Cerebellar cortex (tissue), 1 donor: Measurements from ENCODE around the gene CELA2A.
"Not testable (repeated sequence)": the region's sequence is repeated elsewhere in the genome, so short reads cannot be mapped to it uniquely, and the experiment has no call there.

ENCODE experiments used
- DNase-seq: peaks from one replicate; pipeline ENCODE4 v3.0.0-alpha.2; 2015; ENCODE audit warnings: low spot score

CELA2A gene

DNA sequence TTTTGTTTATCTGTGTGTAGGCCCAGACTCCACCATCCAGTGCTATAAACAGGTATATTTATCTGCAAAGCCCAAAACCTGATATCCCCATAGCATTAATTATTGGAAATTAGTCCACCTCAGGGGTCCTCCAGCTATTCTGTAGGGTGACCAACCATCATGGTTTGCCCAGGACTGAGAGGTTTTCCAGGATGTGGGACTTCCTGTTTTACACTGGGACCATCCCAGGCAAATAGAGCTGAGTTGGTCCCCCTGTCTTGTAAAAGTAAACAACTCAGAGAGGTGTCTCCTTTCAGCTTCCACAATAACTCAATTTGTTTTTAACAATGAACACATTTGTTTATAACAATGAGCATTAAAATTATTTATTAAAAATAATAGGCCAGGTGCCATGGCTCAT lies 11.6 kb downstream of the CELA2A start:
- no peak for DNase-seq

DNA sequence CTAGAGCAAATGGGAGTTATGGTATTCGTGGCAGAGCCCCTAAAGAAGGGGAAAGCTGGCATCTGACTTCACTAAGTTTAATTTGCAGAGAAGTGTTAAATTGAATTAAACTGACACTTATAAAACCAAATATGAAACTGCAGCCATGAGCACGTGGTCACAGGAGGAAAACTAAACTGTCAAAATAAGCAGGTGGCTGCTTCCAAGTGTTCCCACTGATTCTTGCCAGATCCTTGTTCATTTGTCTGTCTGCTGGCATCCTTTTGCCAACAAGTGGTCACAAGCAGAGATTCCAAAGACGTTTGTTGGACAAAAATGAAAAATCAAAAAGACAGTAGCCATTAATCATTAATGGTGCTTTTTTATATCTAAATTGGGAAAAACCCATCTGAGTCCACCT lies 12.8 kb downstream of the CELA2A start:
- peak; percentile 44 for DNase-seq

DNA sequence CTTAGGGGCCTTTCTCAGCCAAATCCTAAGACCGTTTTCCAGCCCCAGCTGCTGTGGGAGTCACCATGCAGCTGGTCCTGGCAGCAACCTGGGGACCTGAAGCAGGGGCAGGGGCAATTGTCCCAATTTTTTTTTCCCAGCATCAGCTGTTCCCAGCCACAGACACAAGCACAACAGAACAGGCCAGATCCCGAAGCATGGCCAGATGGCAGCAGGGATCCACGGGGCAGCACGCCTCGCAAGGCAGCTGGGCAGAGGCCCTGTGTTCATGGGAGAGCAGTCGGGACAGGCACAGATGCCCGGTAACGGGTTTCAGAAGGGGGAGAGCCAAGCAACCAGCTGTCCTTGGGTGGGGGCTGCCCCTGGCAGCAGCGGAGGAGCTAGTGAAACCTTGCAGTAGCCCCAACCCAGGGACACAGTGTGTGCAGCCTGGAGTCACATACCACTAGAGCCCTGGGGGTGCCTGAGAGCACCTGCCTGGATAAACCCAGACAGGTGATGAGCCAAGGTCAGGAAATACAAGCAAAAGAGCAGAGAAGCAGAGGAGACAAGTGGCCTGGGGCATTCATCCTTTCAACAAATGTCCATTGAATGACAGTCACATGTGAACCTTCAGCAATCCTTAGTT lies 13.4 kb downstream of the CELA2A start:
- DNase-seq, result peak; percentile 58

DNA sequence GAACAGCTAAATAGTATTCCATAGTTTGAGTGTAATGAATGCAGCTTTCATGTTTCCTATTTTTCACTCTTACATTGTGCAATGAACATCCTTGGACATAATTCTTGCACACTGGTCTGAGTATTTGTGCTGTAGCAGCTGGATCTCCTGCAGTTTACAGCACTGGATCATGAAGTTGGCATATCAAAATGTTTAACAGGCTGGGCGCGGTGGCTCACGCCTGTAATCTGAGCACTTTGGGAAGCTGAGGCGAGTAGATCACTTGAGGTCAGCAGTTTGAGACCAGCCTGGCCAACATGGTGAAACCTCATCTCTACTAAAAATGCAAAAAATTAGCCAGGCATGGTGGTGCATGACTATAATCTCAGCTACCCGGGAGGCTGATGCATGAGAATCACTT lies 14.5 kb downstream of the CELA2A start:
- not testable (repeated sequence) for DNase-seq

DNA sequence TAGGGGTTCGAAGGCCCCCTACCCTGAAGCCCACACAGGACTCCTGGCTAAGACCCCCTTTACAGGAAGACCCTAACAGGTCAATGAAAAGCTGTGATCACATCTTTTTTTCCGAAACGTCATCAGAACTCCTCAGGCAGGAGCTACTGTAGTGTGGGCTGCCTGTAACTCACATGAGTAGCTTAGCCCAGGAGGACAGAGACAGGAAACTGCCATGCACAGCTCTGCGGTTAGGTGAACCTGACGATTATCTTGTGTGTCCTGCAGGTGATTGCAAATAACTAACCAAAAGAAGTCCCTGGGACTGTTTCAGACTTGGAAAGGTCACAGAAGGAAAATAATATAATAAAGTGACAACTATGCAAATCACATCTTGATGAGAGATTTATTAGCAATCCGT lies 15.2 kb downstream of the CELA2A start:
- not testable (repeated sequence) for DNase-seq

DNA sequence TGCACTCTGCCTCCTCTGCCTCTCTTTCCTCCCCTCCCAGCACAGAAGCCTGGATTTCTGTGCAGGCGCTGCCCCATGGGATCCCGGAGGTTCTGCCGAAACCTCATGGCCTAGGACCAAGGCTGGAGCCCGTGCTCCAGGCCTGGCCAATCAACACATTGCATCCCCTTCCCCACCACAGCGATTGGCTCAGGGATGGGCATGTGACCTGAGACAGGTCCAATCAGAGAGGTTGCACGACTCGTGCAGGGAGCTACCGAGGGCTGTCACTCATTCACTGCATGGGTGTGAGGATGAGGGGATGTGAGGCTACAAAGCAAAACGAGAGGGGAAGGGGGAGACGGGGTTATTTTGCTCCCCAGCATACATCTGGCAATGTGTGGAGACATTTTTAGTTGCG lies 16.1 kb downstream of the CELA2A start:
- no peak for DNase-seq

DNA sequence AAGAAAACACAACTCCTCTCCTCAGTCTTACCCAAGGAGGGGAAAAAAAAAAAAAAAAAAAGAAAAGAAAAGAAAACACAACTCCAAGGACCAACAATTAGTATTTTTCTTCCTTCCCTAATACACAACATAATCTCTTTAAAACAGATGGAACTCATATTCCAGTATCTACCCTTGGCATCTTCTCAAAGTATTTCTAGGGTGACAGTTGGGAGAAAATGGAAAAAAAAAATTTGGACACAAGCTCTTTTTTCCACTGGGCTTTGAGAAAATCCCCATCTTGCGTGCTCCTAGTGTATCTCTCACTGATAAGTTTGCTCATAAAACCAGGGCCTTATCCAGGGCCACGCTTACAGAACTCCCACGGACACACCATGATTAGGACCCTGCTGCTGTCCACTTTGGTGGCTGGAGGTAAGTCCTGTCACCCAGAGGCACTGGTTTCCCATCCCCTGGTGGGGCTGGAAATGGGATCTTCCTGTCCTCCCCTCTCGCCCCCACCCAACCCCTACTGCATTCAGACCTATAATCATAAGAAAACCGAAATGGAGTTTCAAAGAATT lies 19.3 kb downstream of the CELA2A start, which contains the start of gene CELA2B:
TSS of gene CELA2B (plus strand) at position 353 of the 563 bp plus-strand sequence. CDS start at position 375, 22 bp downstream.
- DNase-seq, result peak; percentile 63

DNA sequence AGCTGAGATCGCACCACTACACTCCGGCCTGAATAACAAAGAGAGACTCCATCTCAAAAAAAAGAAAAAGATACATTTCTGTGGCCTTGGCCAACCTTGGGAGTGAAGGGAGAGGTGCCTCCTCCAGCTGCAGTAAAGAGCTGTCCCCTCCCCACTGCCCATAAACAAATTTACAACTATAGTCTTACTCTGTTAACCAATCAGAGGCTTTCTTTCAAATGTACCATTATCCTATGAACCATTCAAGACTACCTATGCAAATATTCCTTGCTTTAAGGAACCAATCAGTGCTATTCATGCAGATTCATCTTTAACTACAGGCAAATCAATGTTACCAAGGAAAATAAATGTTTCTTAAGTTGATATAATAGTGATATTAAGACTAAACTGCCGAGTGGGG lies 20.4 kb downstream of the CELA2A start:
- no peak for DNase-seq

DNA sequence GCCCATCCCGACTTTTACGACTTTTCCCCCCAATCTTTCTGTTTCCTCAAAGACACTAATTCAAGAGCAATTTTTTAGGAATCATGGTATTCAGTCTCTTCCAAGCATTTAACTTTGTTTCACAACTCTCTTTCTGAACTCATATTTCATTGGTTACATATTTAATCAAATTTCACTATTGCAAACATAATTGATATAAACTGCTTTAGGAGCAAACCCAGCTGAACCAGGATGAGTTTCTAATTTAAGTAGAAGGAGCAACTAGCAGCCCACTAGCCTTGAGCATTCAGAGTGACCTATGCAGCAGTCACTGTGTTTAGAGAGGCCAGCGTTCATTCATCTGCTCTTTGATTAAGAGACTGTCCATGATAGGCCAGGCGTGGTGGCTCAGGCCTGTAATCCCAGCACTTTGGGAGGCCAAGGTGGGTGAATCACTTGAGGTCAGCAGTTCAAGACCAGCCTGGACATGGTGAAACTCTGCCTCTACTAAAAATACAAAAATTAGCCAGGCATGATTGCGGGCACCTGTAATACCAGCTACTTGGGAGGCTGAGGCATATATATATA lies 21.2 kb downstream of the CELA2A start:
- no peak for DNase-seq

DNA sequence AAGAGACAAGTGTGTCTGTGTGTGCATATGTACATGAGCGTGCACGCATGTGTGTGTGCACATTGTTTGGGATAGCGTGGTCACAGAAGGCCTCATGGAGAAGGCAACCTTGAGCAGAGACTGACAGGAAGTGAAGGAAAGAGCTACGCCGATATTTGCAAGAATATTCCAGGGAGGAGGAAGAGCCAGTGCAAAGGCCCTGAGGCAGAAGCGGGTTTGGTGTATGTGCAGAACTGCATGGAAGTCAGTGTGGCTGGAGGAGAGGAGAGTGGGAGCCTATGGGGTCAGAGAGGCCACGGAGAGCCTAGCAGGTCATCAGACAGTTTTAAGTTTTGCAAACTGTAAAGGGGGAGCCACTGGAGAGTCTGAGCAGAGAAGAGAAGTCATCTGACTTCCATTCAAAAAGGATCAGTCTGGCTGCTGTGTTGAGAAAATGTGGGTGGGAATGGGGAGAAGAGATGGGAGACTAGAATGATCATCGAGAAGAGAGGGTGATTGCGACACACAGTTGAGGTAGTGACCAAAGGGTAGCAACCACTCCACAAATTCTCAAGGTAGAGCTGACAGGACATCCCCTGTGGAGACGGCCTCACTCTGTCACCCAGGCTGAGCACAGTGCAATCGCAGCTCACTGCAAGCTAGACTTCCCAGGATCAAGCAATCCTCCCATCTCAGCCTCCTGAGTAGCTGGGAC lies 23.3 kb downstream of the CELA2A start:
- DNase-seq, result no peak

DNA sequence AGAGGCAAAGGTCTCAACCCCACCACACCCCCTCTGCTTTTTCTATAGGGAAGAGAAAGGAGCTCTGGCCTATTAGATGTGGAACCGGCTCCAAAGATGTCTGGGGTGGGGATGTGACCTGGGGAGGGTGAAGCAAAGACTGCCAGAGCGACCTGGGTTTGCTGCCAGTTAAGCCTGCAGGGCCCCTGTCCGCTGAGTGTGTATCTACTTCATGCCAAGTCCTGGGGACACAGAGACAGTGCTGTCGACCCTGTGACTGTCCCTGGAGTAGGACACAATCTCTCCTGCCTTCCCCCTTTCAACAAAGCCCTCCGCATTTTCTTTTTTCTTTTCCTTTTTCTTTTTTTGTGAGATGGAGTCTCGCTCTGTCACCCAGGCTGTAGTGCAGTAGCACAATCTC lies 25.9 kb downstream of the CELA2A start:
- not testable (repeated sequence) for DNase-seq

DNA sequence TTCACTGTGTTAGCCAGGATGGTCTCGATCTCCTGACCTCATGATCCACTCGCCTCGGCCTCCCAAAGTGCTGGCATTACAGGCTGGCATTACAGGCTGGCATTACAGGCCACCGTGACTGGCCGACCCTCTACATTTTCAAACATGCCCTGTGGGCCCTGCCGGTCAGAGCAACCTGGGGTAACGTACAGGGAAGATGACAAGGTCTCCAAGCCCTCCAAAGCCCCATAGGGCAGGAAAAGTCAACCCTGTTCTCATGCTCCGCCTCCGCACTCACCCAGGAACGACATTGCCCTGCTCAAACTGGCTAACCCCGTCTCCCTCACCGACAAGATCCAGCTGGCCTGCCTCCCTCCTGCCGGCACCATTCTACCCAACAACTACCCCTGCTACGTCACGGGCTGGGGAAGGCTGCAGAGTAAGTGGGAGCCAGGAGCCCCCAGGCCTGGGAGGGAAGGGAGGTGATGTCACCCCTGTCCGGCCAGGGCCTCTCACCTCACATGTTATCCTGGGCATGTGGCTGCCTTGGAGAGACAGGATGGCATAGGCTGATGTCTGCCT lies 26.5 kb downstream of the CELA2A start:
- not testable (repeated sequence) for DNase-seq

DNA sequence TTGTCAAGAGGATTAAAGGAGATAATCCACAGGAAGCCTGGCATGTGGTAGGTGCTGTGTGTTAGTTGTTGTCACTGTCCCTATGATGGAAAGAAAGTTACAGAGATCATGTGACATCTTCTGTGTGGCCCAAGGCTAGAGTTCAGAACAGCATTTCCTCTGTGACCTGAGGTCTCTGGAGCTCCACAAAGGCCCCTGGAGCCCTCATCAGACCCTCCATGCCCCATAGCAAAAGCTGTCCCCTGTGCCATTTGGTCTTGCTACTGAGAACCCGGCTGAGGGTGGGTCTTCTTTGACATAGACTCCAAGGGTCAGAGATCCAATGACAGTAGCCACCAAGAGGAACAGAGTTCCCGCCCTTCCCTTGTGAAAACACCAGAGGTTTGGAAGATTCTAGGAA lies 27.4 kb downstream of the CELA2A start:
- no peak for DNase-seq

DNA sequence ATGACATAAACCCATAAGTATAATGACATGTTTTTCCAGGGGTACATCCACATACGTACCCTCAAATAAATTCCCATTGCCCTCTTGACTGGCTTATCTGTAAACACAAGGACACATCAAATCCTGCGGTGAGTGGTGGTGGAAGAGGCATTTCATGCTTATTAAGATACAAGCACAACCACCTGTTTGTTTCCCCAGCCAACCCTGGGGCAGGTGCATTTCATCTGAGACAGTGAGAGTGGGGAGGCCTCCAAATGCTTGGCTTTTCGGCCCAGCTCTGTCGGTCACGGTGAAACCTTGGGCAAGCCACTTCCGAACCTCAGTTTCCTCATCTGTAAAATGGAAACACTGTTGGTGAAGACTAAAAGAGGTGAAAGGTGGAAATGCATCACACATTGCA lies 27.9 kb downstream of the CELA2A start:
- DNase-seq, result not testable (repeated sequence)

DNA sequence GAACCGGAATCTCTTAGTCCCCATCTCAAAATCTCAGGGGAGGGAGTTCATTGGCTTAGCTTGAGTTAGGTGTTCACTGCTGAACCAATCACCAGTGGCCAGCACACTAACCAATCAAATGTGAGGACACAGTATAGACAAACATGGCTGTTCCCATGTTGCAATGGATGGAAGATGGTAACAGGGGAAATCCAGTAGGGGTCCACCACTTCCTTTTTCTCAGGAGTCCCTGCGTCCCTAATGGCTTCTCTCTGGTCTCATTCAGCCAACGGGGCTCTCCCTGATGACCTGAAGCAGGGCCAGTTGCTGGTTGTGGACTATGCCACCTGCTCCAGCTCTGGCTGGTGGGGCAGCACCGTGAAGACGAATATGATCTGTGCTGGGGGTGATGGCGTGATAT lies 29.1 kb downstream of the CELA2A start:
- DNase-seq, result no peak

DNA sequence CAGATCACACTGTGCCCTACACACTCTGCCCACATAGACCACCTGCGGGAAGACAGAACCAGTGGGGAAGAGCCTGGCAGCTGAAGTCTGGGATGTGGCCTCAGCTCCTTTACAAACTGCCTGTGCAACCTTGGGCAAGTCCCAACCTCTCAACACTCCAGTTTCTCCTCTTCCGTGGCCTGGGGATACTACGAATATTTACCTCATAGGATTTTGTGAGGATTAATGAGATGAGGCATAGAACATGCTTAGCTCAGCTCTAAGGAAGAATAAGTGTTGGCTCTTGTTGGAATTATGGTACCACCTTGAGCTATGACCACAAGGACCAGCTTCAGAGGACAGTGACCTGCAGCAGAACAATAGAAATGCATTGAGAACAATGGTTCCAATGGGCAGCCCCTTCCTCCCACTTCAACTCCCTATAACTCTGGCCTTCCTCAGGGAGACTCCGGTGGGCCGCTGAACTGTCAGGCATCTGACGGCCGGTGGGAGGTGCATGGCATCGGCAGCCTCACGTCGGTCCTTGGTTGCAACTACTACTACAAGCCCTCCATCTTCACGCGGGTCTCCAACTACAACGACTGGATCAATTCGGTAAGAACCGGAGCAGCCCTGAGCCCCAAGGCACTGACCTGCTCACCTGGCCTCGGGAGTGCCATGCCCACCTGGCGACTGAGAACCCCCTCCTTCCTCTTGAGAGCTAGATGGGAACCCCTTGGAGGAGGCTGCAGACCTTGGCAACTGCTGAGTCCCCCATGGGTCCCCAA lies 30.5 kb downstream of the CELA2A start:
- not testable (repeated sequence) for DNase-seq

DNA sequence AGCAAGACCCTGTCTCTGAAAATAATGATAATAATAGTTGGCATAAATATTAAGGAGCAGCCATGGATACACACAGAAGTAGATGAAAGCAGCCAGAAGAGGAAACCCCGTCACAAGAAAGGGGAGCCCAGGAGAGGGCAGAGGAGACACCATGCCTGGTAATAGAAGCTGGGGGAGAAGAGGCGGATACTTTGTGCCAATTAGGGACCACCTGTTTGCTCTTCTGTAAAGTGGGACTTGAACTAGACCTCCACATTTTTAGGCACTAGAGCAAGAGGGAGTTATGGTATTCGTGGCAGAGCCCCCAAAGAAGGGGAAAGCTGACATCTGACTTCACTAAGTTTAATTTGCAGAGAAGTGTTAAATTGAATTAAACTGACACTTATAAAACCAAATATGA lies 31.8 kb downstream of the CELA2A start:
- DNase-seq, result no peak

DNA sequence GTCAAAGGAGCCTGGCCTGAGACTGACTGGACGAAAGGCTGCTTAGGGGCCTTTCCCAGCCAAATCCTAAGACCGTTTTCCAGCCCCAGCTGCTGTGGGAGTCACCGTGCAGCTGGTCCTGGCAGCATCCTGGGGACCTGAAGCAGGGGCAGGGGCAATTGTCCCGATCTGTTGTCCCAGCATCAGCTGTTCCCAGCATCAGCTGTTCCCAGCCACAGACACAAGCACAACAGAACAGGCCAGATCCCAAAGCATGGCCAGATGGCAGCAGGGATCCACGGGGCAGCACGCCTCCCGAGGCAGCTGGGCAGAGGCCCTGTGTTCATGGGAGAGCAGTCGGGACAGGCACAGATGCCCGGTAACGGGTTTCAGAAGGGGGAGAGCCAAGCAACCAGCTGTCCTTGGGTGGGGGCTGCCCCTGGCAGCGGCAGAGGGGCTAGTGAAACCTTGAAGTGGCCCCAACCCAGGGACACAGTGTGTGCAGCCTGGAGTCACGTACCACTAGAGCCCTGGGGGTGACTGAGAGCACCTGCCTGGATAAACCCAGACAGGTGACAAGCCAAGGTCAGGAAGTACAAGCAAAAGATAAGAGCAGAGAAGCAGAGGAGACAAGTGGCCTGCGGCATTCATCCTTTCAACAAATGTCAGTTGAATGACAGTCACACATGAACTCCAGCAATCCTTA lies 32.7 kb downstream of the CELA2A start:
- peak; percentile 33 for DNase-seq

DNA sequence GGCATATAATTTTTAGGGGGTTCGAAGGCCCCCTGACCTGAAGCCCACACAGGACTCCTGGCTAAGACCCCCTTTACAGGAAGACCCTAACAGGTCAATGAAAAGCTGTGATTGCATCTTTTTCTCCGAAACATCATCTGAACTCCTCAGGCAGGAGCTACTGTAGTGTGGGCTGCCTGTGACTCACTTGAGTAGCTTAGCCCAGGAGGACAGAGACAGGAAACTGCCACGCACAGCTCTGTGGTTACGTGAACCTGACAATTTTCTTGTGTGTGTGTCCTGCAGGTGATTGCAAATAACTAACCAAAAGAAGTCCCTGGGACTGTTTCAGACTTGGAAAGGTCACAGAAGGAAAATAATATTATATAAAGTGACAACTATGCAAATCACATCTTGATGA lies 34.5 kb downstream of the CELA2A start:
- not testable (repeated sequence) for DNase-seq

DNA sequence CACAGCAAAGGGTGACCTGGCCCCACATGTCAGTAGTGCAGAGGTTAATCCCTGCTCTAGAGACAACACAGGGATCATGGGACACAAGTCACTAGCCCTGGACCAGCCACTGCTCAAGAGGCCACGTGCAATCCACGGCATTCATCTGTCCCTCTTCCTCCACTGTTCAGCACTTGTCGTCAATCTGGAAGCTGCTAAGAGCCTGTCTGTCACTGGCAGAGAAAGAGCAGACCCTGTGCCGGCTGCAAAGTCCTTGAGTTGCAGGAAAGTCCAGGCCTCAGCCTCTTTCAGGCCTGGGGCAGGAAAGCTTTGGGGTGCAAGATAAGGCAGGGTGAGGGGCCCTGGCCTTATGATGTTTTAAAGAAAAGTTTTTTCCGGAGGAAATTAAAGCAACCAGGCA lies 36.1 kb downstream of the CELA2A start:
- DNase-seq, result no peak

DNA sequence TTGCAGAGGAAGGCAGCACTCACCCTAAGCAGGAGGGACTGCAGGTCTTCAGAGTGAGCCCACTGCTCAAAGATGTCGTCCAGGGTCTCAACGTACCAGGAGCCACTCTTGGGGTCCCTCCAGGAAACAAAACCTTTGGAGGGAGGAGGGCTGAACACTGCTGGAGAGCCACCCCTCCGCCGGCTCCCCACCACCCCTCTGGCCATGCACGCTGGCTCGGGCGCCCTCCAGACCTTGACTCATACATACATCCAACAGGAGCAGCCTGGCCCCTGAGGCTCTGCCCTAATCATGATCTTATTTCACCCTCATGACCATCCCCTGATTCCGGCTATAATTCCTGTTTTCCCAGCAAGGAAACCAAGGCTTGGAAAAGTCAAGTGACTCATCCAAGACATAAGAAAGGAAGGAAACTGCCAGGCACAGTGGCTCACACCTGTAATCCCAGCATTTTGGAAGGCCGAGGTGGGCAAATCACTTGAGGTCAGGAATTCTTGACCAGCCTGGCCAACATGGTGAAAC lies 37.4 kb downstream of the CELA2A start:
- DNase-seq, result no peak
